Cardiac fibroblast (primary cell): ENCODE results near the gene CFTR.

Experiments used
- DNase-seq, 2 donors: peaks; one replicate each; pipeline versions ENCODE4 v3.0.0 to v3.0.0-alpha.2; 2010; ENCODE audit warnings: low read depth in 2 of 2
- H3K4me3 ChIP-seq, 2 donors: replicated peaks in 1 of 2; 1 replicate in 1 of 2; 2 replicates in 1 of 2; pipeline ENCODE4 v1.5.1; 2011; ENCODE audit warnings: low read depth in 2 of 2, low read length in 2 of 2, mild to moderate bottlenecking in 2 of 2, moderate library complexity in 1 of 2
- TF ChIP-seq, protein P1 (sequence below): IDR thresholded peaks from one replicate; pipeline ENCODE4 v1.5.1; 2011; ENCODE audit warnings: low read depth, mild to moderate bottlenecking, low read length, inconsistent platforms

Gene CFTR

DNA sequence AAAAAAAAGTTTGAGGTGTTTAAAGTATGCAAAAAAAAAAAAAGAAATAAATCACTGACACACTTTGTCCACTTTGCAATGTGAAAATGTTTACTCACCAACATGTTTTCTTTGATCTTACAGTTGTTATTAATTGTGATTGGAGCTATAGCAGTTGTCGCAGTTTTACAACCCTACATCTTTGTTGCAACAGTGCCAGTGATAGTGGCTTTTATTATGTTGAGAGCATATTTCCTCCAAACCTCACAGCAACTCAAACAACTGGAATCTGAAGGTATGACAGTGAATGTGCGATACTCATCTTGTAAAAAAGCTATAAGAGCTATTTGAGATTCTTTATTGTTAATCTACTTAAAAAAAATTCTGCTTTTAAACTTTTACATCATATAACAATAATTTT lies 130.6 kb downstream of the CFTR start:
- no peak for DNase-seq
- H3K4me3 ChIP-seq, result no peak overlapping the region
- TF ChIP-seq, protein P1, sequence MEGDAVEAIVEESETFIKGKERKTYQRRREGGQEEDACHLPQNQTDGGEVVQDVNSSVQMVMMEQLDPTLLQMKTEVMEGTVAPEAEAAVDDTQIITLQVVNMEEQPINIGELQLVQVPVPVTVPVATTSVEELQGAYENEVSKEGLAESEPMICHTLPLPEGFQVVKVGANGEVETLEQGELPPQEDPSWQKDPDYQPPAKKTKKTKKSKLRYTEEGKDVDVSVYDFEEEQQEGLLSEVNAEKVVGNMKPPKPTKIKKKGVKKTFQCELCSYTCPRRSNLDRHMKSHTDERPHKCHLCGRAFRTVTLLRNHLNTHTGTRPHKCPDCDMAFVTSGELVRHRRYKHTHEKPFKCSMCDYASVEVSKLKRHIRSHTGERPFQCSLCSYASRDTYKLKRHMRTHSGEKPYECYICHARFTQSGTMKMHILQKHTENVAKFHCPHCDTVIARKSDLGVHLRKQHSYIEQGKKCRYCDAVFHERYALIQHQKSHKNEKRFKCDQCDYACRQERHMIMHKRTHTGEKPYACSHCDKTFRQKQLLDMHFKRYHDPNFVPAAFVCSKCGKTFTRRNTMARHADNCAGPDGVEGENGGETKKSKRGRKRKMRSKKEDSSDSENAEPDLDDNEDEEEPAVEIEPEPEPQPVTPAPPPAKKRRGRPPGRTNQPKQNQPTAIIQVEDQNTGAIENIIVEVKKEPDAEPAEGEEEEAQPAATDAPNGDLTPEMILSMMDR, result no peak

DNA sequence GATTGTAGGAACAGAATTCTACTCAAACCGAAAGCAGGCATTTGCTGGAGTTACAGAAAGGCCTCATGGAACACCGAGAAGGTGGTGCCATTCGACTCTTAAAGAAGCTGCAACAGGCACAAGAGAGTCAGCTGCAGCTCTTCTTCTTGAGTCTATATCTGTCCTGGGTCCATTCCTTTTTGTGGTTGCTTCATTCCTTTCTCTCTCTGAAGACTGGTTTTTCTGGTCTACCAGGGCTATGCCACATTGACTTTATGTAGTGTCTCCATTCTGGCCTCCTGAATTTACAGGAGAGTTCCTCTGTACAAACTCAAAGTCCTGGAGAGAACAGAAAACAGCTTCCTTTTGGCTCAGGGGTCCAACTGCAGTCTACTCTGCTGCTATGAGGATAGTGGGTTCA lies 132.8 kb downstream of the CFTR start:
- H3K4me3 ChIP-seq, result no peak overlapping the region
- TF ChIP-seq, protein P1, result no peak
- DNase-seq, result no peak

DNA sequence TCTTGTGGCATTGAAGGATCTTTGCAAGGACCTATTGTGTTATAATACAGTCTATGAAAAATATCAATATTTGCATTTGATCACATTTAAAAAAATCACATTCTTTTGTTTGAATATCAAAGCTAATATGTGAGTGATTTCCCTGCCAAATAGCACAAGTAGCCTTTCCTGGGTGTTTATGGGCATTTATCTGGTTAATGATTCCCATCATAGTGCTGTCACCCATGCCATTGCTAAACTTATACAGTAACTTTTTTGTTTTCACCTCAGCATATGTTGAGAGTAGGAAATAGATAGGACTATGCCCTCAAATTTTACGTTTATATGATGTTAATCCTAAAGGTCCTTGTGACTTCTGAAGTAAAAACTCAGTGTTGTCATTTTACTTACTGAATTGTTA lies 136.9 kb downstream of the CFTR start:
- no peak for DNase-seq
- H3K4me3 ChIP-seq, result no peak overlapping the region
- TF ChIP-seq, protein P1, result no peak

DNA sequence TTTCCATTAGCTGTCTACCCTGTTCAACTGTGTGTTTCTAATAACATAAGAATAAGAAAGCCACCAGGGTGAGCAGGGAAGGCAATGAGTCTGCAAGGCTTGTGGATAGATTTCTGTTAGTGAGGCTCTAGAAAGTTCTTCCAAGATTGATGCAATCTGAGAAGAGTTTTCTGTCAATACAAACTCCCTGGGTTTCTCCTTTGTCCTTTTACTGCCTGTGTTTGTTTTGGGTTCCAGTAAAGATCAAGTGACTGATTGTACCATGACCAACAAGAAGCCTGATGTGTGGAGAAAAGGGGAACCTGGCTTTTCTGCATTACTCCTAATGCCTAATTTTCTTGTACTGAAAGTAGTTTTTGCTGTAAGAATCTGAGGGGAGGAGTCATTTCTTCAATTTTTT lies 139.9 kb downstream of the CFTR start:
- no peak overlapping the region for H3K4me3 ChIP-seq
- DNase-seq, result no peak
- TF ChIP-seq, protein P1, result no peak

DNA sequence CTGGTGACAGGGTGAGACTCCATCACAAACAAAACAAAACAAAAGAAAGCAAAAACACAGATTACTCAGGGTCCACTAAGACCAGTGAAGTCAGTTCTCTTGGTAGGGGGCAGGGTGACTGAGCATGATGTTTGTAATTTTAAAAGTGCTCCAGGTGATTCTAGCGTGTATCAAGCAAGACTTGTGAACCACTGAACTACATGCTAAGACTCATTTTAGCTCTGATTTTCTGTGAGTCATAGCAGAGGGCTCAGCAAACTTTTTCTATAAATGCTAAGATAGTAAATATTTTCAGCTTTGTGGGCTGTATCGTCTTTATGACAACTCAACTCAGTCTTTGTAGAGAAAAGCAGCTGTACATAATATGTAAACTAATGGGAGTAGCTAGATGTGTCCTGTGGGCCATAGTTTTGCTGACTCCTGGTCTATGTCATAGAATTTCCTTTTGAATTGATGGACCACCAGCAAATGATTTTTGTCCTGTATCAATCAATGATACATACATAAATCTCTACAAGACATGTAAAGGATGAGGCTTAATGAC lies 141.3 kb downstream of the CFTR start:
- DNase-seq, result no peak
- TF ChIP-seq, protein P1, result no peak
- no peak overlapping the region for H3K4me3 ChIP-seq

DNA sequence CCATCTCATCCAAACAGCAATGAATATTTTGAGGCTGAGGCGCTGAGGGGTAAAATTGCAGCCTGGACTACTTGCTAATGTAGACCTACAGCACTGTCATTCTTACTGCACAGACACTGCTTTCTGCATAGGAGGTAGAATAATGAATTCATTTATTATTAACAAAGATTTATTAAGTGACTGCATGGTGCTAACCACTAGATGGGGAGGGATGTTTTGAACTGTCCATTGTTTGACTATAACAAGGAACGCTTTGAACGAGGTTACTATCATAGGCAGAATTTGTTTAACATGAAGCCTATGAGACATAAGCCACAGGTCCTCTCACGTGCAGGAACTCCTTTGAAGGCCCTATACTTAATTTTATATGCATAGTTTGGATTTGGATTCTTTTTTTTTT lies 143.8 kb downstream of the CFTR start:
- DNase-seq, result no peak
- H3K4me3 ChIP-seq, result no peak overlapping the region
- TF ChIP-seq, protein P1, result no peak

DNA sequence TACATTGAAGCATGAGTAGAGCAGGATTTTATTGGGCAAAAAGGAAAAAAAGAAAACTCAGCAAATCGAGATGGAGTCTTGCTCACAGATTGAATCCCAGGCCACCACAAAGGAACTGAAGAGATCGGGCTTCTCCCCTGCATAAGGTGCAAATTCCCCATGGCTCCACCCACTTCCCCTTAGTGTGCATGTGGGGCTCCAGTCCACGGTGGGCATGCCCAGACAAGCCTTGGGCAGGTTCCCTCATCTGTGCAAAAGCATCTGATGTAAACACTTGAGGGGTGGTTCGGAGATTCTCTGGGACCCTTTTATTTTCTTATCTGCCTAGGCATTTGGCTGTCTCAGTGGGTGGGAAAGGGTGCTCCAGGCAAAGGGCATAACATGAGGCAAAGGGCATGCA lies 150.7 kb downstream of the CFTR start:
- H3K4me3 ChIP-seq, result no peak overlapping the region
- TF ChIP-seq, protein P1, result no peak
- DNase-seq, result no peak
